GM15510 (cell line): ENCODE results near the gene ZNF697.

ENCODE experiments used
- POLR2A ChIP-seq: IDR thresholded peaks from 3 replicates; pipeline ENCODE4 v1.6.1; 2011; ENCODE audit warnings: borderline replicate concordance; ENCODE audit not compliant: insufficient read length; ENCODE audit errors: extremely low read depth

The ZNF697 gene

DNA sequence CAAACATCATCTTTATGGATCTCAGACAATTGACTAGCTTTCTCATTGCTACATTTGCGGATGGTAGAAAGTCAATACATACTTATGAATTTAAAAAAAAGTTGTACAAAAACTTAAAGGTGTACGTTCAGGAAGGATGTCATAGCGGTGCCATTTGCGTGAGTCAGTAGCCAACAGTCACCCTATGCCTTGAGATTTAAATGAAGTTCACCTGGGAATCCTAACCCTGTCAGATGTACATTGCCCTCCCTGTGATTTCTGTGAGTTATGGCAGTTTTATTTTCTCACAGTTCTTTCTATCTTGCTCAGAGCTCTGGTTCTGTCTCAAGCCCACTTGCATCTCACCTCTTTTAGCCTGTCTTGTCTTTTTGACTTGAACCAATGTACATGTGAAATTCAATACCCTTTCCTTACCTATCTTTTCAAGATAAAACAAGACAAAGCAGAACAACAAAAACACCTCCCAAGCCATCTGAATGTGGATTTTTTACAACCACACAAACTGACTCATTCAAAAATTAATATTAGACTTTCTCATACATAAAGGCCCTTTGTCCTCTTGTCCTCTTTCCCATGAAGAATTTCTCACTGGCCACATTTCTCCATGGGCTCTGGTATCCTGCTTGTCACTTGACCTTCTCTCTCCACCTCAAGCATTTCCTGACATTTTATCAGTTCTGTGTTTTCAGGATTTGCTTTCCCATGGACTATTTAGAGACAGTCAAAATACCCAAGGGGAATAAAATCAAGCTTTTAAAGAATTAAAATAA lies 25.3 kb upstream of the ZNF697 start:
- no peak for TF ChIP-seq POLR2A

DNA sequence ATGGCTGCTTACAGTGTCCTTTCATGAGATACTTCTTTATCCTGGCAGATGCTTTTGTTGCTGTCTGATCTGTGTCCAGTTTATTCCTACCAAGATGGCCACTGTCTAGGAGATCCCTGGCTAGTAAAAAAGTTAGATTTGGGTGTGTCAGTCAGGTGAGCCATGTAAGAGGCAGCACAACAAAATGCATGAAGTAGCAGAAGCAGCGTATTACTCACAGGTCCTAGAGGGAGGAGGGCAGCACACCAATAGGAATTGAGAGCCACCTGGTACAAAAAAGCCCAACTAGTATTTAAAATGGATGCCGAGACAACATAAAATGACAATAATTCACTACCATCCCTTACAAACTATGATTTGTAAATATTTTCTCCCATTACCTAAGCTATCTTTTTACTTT lies 22.8 kb upstream of the ZNF697 start:
- TF ChIP-seq POLR2A, result no peak

DNA sequence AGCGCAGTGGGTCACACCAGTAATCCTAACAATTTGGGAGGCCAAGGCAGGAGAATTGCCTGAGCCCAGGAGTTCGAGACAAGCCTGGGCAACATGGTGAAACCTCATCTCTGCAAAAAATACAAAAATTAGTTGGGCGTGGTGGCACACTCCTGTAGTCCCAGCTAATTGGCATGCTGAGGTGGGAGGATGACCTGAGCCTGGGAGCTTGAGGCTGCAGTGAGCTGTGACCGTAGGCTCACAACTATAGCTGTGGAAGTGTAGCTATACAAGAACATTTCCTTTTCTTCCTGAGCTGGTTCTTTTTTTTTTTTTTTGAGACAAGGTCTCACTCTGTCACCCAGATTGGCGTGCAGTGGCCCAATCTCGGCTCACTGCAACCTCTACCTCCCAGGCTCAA lies 19.1 kb upstream of the ZNF697 start:
- no peak for TF ChIP-seq POLR2A

DNA sequence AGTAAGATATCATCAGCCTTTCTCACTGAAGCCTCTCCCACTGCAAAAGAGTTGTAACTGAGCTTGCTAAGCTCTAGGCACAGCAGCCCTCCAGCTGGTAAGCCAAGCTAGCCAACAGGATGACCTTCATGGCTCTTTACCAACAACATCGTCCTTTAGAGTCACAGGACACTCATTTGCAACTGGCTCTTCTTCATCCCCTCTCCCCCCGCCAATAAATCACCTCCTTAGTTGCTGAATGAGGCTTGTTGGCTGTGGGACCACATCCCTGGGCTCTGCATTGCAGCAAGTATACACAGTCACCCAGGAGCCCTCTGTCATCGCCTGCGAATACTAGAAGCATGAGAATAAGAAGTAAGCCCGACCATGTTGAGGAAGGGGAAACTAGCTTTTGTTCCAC lies 16.0 kb upstream of the ZNF697 start:
- no peak for TF ChIP-seq POLR2A

DNA sequence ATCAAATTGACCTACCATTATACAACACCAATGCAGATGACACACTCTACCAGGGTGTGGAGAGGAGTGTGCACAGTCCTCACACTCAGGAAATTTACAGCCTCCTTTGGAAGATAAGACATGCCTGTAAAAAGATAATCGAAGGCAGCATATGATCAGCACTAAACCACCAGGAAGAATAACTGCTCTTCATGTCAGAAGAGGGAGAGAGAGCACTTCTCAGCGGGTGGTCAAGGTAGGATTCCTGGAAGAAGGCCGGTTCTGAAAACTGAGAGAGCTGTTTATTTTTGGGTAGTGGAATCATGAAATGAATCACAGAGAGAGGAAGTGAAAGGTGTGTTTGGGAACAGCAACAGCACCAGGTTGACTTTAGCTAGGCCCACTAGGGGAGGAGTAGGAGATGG lies 14.0 kb upstream of the ZNF697 start:
- no peak for TF ChIP-seq POLR2A

DNA sequence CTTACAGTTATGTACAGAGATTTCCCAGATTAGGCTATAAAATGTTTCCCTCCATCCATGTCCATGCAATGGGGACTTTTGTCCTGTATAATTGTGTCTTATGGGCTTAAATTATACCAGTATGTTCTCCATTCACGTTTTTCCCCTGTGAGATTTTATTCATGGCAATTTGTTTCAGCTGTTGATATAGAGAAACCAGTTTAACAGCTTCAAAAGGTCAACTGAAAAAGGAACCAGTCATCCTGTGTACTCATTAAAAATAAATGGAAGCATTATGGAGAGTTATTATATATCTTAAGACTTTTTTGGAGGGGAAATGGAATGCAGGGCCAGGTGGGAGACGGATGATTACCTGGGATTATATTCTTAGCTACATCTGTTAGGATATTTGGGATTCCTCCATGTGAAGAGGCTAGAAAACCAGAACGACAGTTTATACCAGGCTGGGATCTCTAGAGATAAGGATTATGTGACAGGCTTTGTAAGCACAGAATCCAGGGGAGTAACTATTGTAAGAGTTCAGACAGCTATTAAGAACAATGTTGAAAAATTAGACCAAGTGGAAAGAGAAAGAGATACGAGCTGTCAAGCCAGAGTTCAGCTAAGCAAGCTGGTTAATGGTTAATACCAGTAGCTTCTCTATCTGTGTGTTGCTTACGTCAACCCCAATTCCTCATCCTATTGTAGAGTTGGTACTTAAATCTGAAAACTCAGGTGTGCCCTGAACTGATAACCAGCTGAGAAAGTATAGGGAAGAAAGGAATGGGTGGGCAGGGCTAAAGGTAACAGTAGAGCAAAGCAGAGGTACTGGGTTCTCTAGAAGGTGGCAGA lies 12.4 kb upstream of the ZNF697 start:
- no peak for TF ChIP-seq POLR2A

DNA sequence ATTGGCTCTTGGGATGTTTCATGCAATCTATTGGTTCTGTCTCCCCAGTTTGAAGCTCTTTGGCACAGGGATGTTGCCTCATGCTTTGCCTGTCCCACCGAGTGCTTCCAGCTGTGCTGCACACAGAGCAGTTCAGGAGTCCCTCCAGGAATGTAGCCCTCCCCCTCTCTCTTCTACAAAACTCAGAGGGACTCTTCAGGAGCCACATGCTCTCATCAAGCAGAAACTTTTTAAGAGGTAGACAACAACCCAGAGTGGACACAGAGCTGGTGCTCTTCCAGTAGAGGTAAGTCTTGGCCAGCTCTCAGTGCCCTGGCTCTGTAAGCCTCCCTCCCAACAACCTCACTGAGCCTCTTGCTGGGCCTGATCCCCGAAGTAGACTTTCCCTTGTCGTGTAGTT lies 11.6 kb upstream of the ZNF697 start:
- TF ChIP-seq POLR2A, result no peak

DNA sequence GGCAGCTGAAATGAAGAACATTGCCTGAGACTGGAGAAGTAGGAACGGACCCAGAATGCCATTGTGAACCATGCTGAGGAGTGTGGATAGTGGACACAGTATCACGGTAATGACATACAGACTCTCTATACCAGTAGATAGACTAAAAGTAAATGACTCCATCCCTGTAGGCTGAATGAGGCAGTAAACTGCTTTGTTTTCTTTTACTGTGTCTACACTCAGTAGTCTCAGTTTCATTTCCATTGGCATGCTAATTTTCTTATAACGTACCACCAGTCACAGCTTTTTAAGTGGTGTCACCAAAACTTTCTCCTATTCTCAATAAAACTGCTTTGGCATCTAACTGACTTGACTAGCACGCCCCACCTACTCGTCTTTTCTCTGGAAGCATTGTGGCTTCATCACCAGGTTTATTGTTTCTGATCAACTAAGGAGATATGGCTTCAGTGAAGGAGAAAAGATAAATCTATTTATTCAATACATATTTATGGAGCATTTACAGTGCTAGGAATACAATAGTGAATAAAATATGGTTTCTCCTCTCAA lies 8.4 kb upstream of the ZNF697 start:
- no peak for TF ChIP-seq POLR2A

DNA sequence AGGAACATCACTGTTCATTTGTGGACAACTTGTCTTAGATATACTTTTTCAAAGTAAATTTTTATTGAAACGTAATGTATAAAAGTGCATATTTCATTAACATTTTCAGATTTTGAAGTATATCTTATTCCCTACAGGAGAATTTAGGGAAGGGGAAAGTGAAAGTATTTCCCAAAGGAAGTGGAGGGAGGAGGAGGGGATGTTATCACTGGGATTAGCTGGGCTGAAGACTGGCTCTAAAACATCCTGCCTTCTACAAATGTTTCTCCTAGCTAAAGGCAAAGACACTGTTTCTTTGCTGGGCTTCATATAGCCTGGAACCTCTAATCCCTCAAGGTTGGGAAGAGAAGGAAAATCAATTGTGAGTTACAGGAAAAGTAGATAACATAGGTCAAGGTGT lies 7.1 kb upstream of the ZNF697 start:
- no peak for TF ChIP-seq POLR2A

DNA sequence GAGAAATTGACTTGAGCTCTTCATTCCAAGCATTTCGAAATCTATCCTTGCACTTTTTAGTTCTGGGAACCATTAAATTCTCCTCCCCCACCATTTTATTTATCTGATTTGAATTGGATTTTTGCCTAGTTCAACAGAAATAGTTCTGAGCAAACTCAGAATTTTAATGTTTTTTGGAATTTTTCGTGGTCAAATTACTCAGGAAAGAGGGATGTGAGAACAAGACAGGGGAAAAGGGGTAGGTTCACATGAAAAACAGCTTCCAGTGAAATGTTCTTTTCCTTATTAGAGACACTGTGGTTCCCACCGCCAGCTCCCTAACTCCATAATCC lies 5.7 kb upstream of the ZNF697 start:
- TF ChIP-seq POLR2A, result no peak

DNA sequence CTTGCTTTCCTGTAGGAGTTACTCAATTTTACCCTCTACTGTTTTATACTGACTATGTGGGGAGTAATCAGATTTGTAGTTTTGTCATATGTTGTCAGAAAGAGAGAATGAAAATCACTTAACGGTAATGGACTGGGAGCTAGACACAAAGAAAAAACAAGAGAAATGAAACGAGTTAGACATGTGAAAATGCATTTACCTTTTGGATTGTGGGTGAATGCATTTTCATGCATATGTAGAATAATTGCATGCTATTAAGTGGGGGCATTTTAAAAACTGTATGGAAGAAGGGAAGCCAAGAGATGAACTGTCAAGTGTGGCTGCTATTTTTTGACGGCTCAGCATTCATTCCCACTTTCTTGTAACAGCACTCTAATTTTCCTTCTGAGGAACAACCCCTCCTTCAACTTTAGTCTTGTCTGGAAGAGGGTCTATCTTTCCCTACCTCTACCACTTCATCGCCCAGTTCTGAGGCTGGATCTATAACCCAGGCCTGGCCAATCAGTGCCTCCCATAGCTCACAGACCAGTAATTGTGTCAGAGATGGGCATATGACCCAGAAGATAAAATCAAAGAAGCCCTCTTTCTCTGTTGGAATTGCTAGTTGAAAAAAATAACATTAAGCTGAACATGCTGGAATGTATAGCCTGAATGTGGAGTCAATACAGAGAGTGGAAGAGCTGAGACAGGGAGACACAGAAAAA lies 5.2 kb upstream of the ZNF697 start:
- no peak for TF ChIP-seq POLR2A

DNA sequence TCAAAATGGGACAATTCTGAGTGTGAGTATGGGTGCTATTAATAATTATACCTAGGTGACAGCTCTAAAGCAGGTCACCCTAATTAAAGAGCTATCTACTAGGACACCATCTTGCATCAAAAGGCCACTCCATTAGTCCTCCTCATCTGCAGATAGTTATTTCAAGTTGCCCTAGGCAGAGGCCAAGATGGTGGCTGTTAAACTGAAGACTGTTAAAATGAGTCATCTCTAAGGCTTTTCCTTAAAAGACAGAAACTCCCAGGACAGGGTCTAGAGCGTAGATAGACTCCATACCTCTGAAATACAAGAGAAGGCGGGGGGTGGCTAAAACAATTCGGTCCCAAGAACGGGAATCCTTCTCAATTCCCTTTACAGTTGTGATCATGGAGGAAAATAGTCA lies 4.5 kb upstream of the ZNF697 start:
- no peak for TF ChIP-seq POLR2A

DNA sequence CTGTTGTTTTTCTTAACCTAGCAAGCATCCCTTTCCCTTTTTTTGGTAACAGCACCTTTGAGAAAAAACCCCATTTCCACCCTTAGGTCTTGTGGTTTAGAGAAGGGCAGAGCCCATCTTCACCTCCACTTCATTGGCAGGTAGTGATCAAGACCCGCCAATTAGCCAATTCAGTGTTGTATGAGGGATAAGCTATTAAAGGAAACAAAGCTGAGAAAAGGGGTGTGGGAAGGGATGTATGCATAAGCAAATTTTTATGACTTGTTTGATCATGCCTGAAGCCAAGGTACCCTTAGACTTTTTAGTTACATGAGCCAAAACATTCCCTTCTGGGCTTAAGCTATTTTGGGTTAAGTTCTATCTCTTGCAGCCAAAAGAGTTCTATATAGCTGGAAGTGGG lies 3.6 kb upstream of the ZNF697 start:
- TF ChIP-seq POLR2A, result no peak

DNA sequence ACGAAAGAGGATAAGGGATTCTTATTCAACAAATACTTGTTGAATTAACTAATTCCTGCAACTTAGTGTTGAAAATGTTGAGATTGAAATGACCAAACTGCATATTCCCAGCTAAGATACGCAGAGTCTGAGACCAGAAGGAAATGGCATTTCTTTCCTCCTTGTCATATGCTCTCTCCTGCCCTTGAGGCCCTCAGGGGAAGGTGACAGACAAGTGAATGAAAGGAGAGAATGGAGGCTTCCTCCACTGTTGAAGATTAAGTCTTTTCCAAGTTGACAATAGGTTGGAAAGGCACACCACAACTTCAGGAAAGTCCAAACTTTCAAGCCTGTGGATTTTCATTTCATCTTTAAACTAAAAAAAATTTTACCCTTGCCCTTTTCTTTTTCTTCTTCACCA lies 3.1 kb upstream of the ZNF697 start:
- no peak for TF ChIP-seq POLR2A

DNA sequence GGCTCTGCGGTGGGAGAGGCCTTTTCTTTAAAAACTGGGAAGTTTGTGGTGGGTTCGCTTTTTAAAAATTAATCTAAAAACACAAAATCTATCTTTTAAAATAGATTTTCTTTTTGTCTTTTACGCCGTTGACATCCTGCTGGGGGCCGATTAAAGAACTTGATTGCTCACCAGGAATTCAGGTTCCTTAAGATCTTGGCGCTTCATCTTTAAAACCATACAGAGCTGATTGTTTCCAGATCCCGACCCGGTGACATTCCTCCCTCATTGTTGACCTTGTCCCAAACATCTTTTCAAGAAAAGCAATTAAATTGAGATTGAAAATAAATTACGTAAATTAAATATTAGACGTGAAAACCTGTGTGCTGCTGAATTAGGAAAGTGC lies 546 bp upstream of the ZNF697 start:
- TF ChIP-seq POLR2A, result no peak
